GM21360 (cell line): Measurements from ENCODE around the gene CIDEA.
"Not testable (repeated sequence)": the region's sequence is repeated elsewhere in the genome, so short reads cannot be mapped to it uniquely, and the experiment has no call there.

ENCODE experiments used
- ATAC-seq: cut with Tn5 transposase; IDR thresholded peaks from one replicate; pipeline ENCODE4 v1.9.1; 2021; ENCODE audit warnings: mild to moderate bottlenecking, moderate library complexity; ENCODE audit not compliant: unreplicated experiment

The CIDEA gene

DNA sequence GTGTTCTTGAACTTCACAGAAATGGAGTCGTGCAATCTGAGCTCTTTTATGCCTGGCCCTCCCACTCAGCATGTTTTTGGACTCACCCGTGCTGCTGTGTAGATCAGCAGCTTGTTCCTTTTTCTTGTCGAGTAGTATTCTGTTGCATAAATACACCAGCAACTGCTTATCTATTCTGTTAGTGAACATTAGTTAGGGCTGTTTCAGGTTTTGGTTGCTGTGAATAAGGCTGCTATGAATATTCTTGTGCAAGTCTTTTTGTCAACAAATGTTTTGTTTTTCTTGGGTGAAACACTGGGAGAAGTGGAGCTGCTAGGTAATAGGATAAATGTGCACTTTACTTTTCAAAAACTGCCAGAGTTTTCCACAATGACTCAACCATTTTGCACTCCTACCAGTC, 15.3 kb upstream of the CIDEA start:
- no peak for ATAC-seq

DNA sequence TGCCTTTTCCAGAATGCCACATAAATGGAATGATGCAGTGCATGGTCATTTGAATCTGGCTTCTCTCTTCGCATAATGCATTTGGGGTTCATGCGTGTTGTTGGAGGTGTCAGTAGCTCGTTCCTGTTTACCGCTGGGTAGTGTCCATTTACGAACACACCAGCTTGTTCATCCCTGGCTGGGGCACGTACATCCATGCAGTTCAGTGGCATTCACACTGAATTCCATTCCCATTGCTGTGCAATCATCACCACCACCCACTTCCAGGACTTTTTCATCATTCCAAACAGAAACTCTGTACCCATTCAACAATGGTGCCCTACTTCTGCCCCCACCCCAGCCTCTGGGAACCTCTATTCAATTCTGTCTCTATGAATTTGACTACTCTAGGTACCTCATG, 14.7 kb upstream of the CIDEA start:
- ATAC-seq, result no peak

DNA sequence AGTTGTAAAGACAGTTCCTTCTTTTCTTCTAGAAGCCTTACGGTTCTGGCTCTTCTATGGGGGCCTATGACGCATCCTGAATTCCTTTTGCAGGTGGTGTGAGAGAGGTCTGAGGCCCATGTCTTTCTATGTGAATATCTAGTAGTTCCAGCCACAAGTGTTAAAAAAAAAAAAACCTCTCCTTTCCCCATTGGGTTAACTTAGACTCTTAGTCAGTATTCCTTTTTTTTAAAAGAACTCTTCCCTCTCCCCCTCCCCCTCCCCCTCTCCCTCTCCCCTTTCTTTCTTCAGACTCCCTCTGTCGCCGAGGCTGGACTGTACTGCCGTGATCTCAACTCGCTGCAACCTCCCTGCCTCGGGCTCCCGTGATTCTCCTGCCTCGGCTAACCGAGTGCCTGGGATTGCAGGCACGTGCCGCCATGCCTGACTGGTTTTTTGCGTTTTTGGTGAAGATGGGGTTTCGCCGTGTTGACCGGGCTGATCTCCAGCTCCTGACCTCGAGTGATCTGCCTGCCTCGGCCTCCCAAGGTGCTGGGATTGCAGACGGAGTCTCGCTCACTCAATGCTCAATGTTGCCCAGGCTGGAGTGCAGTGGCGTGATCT, 11.4 kb upstream of the CIDEA start:
- no peak for ATAC-seq

DNA sequence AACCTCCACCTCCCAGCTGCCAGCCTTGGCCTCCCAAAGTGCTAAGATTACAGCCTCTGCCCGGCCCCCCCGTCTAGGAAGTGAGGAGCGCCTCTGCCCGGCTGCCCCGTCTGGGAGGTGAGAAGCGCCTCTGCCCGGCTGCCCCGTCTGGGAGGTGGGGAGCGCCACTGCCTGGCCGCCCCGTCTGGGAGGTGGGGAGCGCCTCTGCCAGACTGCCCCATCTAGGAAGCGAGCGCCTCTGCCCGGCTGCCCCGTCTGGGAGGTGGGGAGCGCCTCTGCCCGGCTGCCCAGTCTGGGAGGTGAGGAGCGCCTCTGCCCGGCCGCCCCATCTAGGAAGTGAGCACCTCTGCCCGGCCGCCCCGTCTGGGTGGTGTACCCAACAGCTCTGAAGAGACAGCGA, 10.9 kb upstream of the CIDEA start:
- not testable (repeated sequence) for ATAC-seq

DNA sequence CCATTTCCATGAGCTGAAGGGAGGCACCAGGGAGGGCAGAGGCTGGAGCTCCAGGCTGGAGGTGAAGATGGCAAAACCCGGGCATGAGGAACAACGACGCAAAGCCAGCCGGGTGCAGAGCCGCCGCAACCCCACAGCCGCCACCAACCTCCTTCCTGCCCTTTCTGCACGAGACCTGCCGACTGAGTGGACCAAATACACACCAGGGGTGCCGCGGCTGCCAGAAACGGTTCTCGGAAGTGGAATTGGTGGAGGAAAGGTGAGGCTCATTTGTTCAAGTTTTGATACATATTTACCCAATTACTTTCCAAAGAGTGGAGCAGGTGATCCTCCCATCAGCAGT, 8.4 kb upstream of the CIDEA start:
- no peak for ATAC-seq

DNA sequence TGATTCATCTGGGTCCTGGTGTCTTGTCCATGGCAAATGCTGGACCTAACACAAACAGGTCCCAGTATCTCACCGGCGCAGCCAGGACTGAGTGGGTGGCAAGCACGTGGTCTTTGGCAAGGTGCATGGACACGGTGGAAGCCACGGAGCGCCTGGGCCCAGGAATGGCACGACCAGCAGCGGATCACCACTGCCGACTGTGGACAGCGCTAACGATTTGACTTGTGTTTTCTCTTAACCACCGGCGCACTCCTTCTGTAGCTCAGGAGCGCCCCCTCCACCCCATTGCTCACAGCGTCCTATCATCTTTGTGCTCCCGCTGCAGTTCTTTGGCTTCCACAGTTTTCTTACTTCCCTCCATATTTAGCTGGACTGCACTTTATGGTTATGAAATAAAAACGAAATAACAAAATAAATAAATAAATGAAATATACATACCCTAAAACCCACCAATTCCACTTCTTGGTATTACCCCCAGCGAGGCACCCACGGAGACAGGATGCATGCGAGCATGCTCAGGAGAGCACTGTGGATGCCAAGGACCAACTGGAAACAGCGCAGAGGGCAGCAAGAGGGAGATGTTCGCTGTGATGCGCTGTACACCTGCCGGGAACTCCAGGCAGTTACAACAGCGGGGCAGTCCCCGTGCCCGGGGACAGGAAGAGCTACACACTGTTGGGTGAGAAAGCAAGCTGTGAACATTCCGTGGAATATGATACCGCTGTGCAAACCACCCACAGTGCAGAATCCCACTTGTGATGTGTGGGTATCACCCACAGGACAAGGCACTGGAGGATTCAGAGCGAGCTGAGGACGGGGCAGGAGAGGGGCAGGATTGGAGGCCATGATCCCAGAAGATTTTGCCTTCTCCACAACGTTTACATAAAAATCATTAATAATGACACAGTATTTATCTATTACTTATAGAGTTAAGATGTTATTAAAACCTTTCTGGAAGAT, 7.0 kb upstream of the CIDEA start:
- no peak for ATAC-seq

DNA sequence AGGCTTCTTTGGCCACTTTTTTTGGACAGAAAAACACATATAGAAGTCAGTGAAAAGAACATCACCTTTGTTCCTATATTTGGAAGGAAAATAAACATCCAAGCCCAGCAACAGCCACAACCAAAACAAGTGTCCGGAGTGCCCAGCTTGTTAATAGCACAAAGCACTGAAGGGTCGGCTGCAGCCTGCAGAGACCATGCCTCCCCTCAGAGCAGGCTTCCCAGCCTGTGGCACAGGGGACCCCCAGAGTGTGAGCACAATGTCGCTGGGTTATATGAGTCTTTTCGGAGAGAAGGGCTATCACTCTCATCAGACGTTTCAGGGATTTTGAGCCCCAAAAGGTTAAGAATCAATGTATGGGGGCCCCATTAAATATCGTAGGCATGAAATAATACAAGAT, 6.2 kb upstream of the CIDEA start:
- ATAC-seq, result no peak

DNA sequence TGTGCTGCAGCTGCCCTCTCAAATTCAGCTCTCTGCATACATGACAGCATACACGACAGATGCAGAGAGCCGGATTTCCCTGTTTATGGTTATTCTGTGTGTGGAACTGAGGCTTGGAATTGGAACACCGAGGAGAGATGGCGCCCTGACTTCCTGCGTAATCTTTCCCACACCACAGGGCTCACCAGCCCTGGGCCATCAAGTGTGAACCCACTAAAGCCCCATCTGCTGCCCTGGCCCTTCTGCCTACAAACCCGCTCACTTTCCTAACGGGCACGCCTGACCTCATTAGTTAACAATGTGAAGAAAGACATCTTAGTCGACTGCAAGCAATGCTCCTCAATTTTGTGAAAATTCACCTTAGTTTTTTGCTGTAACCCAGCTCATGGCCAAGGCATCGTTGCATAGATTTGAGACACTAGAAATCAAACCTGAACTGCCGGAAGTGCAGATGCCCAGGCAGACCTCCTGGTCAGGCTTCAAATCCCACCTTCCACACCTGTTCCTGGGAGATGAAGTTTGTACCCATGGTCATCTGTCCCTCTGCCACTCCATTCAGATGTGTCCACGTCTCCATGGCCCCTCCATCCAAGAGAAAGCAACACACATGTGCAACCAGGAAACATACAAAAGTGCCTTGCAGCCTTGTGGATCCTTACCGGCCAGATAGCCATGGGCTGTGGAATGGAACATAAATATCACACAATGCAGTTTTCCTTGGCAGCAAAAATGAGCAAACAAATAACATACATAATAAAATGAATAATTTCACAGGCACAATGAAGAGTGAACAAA, 5.0 kb upstream of the CIDEA start:
- no peak for ATAC-seq

DNA sequence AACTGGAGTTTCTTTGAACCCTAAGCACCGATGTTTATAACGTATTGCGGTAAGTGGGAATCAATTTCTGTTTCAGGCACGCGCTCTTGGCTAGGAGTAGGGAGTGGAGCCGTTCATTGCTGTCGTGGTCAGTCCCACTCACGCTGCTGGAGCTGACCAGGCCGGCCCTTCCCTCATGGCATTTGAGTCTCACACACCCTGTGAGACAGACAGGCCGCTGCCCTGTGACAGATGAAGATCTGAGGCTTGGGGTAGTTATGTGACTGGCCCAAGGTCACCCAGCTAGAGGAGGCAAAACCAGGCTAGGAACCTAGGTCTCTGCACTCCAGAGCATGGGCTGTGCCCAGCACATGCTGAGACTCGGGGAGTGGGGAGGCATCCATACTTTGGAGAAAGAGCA, 2.9 kb upstream of the CIDEA start:
- no peak for ATAC-seq

DNA sequence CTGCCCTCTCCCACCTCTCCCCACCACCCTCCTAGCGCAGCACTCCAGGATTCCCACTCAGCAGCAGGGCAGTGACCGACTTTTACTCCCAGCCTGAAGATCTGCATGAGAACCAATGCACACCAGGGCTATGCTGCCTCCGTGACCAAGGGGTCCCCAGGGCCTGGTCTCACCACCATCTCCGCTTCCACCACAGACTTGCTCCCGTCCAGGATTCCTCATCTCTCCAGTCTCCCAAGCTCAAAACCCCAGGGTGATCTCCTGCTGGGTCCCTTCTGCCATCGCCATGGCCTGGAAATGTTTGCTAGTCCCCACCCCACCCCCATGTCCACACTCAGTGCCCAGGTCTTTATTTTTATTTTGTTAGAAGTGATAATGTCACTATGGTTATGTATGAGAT, 2.1 kb upstream of the CIDEA start:
- no peak for ATAC-seq

DNA sequence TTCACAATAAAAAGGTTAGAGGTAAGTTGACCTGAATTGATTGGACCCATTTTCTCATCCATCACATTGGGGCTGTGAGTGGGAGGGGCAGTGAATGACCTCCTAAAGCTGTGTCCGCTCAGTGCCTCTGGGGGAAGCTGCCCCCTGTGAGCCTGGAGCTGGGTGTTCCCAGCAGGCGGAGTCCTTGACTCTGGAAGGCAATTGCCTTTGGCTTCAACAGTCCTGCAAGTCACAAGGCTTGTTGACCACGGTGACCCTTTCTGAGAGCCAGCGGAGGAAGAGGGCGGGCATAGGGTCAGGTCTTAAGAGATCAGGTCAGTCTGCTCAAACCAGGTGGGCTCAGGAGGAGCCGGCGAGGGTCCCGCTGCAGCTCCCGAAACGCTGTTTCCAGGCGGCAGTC, 1.1 kb upstream of the CIDEA start:
- ATAC-seq, result no peak

DNA sequence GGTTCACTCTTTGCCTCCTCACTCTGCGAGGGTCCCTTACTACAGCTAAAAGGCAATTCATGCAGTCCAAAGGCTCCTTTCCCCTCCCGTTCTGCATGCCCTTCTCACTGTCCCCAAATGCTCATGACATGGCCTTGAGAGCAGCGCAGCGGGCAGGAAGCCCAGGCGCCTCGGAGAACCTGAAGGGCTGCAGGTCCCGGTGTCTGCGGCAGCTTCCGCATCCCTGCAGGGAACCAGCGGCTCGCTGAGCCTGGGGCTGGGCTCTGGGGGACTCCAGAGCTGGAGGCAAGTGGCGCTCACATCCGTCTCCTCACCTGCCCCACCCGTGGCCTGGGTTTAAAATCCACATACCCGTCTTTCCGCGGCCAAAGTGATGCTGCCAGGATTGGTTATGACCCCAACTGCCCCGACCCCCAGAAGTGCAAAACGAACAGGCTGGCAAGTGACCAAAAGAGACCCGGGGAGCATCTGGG, 462 bp upstream of the CIDEA start:
- ATAC-seq, result no peak

DNA sequence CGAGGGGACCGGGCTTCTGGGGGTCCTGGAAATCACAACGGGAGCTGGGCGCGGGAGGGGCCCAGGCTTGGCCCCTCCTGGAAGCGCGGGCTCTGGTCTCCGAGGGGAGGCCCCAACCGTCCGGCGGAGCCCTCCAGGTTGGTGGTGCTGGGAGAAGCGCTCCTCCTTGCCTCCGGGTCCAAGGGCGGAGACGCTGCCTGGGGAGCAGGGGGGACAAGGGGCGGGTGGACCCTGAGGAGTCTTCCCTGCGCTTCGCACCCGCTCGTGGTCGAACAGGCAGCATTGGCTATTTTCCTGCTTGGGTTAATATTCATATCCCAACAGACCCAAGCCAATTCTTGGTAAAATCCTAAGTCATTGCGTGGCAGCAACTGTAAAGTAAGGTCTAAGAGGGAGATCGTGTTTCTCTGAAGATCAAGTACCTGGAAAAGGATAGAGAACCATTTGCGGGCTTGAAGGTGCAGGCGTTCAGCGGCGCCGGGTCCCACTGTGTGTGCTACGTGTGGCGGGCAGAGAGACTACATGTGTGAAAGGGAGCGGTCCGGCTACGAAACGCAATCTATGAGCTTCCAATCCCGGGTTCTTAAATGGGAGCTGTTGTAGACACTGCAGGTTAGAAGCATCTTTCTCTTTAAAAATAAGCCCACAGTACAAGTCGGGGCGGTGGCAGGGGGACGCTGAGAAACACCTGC, 805 bp downstream of the CIDEA start:
- ATAC-seq, result no peak

DNA sequence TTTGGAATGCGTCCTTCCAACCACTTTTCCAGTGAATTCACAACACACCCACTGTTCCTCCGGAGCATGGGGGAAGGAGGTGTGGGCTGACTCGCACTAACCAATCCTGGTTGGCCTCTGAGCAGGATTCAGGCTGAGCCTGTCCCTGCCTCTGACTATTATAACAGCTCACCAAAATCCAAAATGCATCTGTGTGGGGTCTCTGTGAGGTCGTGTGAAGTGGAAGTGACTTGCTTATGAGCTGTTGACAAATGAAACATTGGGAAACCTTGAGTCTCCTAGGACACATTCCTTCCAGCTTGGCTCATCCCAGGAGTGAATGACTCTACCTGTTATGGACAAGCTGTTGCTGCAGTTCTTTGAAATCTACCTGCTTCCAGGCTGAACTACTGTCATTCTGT, 1.5 kb downstream of the CIDEA start:
- no peak for ATAC-seq

DNA sequence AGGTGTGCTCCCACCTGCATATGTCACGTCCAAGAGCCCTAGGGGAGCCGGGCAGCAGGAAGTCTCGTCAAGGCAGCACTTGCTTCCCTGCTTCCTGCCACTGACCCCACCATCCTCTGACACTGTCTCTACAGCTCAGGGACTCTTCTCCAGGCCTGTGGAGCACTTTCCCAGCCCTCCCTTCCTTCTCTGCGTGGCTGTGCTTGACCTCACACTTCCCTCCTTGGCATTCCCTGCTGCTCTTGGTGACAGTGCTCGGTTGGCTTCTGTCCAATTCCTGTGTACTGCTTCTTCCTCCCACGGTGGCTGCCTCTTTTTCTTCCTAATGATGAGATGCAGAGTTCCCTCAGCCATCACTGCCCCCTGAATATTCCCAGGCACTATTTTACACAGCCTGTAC, 2.8 kb downstream of the CIDEA start:
- no peak for ATAC-seq

DNA sequence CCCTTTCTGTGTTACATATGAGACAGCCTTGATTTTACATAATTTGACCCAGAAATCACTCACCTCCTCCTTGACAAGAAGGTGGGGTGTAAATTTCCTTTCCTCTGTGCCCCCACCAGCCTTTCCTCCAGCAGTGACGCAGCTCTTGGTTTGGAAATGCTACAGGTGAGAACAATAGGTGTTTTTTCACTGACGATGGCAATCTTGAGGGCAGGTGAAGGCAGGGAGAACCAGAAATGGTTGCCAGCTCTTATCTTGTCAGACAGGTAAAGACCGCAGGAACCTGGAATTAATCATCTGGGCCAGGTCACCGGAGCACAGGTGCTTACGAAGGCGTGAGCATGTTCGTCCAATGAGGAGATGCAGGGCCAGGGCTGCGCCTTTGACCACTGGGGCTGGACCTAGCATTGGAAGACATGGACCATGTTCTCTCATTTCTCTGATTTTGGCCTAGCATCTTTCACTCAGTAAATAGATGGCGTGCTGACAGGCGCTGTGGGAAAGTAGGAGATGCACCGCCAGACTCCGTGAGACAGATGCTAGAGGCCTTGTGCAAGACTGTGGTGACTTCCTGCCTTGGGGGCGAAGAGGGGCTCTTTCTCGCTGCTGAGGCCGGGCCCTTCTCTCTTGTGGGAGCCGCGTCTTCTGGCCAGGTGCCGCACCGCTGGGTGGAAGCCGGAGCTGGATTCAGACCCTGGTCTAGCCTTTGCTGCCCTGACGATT, 4.0 kb downstream of the CIDEA start:
- ATAC-seq, result no peak

DNA sequence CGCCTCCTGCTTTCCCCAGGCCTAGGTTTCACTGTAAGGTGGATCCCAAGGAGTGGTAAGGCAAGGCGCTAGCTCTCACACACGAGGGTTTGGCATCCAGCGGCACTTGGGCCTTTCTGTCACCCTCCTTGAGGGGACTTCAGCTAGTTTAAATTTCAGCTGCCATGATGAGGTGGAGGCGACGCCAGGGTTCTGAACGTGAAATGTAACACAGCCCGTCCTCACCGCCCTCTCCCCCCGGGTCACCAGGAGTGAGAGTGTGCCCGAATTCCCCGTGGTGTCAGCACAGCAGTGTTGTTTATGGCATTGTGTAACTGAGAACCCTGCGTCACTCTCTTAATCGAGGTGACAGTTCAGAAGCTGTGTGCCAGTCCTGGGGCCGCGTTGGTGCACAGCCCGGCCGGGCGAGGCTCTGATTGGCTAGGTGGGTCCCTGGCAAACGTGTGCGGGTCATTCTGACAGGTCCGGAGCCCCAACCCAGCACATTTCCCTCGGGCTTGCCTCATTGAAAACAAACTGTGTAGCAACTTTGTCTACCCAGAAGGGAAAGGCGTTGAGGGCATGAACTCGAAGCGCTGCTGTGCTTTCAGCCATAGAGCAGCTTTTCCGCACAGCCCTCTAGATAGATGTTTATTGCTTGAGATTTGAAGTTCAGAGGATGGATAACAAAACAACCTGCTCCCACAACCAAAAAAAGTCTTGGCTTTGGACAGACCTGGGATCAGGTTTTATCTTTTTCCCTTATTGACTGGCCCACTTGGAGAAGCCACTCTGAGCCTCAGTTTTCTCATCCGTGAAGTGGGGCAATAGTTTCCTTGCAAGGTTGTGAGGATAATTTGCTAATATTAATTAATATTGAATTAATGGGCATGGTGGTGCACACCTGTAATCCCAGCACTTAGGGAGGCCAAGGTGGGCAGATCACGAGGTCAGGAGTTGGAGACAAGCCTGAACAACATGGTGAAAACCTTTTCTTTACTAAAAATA, 4.9 kb downstream of the CIDEA start:
- no peak for ATAC-seq

DNA sequence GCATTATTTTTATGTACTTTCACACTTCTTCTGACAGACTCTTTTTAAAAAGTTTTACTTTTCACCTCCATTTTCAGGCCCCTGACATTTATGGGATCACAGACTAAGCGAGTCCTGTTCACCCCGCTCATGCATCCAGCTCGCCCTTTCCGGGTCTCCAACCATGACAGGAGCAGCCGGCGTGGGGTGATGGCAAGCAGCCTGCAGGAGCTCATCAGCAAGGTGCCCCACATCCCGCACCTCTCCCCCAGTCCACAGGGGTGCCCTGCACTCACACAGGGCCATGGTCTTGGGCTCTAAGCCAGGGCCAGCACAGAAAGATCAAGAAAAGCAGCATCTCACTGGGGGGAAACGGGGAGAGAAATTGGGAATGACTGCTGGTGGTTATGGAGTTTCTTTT, 8.6 kb downstream of the CIDEA start:
- ATAC-seq, result no peak

DNA sequence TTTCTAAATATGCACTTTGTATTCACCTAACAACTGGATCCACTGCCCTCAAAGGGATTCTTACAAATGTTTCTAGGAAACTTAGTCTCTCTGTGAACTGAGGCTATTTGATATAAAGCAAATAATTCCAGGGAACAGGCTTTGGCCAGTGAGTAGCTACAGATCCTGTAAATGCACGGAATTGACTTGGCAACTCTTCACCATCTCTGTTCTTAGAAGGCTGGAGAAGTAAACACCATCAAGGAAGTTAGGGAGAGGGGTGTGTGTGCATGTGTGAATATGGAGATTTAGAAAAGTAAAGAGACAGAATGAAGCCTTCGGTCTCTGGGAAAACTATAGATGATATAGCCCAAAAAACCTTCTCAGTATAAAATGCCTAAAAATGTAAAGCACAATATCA, 10.7 kb downstream of the CIDEA start:
- no peak for ATAC-seq
